Breast epithelium (tissue), 3 donors: Measurements from ENCODE around the gene ADGRF3.

ENCODE experiments used
- POLR2A ChIP-seq: fragments of 450-650 bp; IDR thresholded peaks from one replicate; pipeline ENCODE4 v1.6.1; 2016; ENCODE audit warnings: antibody characterized with exemption, mild to moderate bottlenecking, moderate library complexity
- POLR2AphosphoS5 ChIP-seq, 3 donors: sonication (generic); formaldehyde crosslinking; IDR thresholded peaks; one replicate each; pipeline ENCODE4 v1.6.1; 2017; ENCODE audit warnings: antibody characterized with exemption in 3 of 3
- TF ChIP-seq, protein P1 (sequence below), 3 donors: fragments of 450-650 bp; IDR thresholded peaks; one replicate each; pipeline ENCODE4 v1.5.1; 2016 to 2017; ENCODE audit warnings: antibody characterized with exemption in 3 of 3, mild to moderate bottlenecking in 3 of 3, moderate library complexity in 3 of 3

DNA sequence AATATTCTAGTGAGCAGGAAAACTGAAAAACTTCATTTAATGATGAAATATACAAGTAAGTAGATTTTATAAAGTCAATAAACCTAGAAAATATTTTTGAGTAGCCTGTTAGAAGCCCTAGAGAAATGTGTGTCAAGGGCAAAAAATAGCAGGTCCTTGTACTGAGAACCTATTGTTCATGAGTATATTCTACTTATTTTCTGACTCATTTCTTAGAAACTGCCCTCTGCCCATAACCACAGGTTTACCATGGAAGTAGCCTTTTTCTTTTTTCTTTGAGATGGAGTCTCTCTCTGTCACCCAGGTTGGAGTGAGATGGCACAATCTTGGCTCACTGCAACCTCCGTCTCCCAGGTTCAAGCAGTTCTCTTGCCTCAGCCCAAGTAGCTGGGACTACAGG, 20.1 kb downstream of the ADGRF3 start:
- TF ChIP-seq, protein P1, sequence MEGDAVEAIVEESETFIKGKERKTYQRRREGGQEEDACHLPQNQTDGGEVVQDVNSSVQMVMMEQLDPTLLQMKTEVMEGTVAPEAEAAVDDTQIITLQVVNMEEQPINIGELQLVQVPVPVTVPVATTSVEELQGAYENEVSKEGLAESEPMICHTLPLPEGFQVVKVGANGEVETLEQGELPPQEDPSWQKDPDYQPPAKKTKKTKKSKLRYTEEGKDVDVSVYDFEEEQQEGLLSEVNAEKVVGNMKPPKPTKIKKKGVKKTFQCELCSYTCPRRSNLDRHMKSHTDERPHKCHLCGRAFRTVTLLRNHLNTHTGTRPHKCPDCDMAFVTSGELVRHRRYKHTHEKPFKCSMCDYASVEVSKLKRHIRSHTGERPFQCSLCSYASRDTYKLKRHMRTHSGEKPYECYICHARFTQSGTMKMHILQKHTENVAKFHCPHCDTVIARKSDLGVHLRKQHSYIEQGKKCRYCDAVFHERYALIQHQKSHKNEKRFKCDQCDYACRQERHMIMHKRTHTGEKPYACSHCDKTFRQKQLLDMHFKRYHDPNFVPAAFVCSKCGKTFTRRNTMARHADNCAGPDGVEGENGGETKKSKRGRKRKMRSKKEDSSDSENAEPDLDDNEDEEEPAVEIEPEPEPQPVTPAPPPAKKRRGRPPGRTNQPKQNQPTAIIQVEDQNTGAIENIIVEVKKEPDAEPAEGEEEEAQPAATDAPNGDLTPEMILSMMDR (IDR thresholded peaks at IDR 0.05), result no peak
- TF ChIP-seq POLR2AphosphoS5 (IDR thresholded peaks at IDR 0.05) (no peak), POLR2A (no peak)
